GM10266 (cell line): Measurements from ENCODE around the gene SH3GL1.

Source experiments
- DNase-seq: peaks from one replicate; pipeline ENCODE4 v3.0.0; 2012; ENCODE audit errors: extremely low spot score
- CTCF ChIP-seq: IDR thresholded peaks from 2 replicates; pipeline ENCODE4 v1.5.1; 2012; ENCODE audit warnings: mild to moderate bottlenecking, low read depth; ENCODE audit not compliant: control insufficient read depth, insufficient read depth; ENCODE audit errors: missing control alignments

The SH3GL1 gene

GRCh38 chr19:4400135-4400936 is at the start of gene SH3GL1:
TSS of gene SH3GL1 (minus strand) at chr19:4400547. CDS start at chr19:4400368, 179 bp downstream.
- peak; percentile 98 for TF ChIP-seq CTCF
- DNase-seq = peak; percentile 96

- no peak for DNase-seq
- no peak for TF ChIP-seq CTCF
Observed at GRCh38 chr19:4449639-4450028, 49.3 kb upstream of the SH3GL1 start.

GRCh38 chr19:4449022-4449638 is 48.8 kb upstream of the SH3GL1 start:
- no peak for DNase-seq
- no peak for TF ChIP-seq CTCF

GRCh38 chr19:4448147-4448985 is 48.0 kb upstream of the SH3GL1 start:
- no peak for TF ChIP-seq CTCF
- no peak for DNase-seq

- no peak for TF ChIP-seq CTCF
- DNase-seq = no peak
Observed at GRCh38 chr19:4447327-4448146, 47.2 kb upstream of the SH3GL1 start.

GRCh38 chr19:4446704-4447200 is 46.4 kb upstream of the SH3GL1 start:
- no peak for DNase-seq
- no peak for TF ChIP-seq CTCF
